HG02759 (cell line): Measurements from ENCODE around the gene BCL2L12.

Source experiments
- ATAC-seq: cut with Tn5 transposase; IDR thresholded peaks from one replicate; pipeline ENCODE4 v1.9.1; 2021; ENCODE audit warnings: mild to moderate bottlenecking, moderate library complexity; ENCODE audit not compliant: unreplicated experiment

BCL2L12 gene

DNA sequence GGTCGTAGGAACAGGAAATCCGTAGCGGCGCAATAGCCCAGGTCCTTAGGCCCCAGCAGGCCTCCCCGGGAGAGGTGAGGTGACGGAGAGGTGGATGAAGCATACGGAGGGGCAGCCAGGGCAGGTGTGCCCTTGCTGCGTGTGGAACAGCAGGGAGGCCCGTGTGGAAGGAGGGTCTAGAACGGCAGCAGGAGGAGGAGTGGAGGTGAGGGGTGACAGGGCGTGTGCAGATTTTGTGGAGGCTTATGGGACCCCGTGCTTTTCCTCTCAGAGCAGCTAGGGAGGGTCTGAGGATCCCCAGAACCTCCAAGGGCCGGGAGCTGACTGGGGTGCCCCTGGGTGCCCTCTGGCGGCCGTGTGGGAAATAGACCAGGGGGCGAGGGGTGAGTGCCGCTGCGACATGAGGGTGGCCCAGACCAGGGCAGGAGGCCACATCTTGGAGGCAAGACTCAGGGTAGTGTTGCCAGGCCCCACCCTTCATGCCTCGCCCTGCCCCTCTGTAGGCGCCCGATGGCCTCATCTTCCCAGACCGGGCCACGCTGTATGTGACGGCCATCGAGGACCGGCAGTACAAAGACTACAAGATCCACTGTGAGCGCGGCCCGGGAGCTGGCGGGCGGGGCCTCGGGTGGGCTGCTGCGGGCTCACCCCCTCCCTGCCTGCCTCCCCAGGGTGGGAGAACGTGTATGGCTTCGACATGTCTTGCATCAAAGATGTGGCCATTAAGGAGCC is 18.7 kb downstream of the BCL2L12 start:
- ATAC-seq = no peak

DNA sequence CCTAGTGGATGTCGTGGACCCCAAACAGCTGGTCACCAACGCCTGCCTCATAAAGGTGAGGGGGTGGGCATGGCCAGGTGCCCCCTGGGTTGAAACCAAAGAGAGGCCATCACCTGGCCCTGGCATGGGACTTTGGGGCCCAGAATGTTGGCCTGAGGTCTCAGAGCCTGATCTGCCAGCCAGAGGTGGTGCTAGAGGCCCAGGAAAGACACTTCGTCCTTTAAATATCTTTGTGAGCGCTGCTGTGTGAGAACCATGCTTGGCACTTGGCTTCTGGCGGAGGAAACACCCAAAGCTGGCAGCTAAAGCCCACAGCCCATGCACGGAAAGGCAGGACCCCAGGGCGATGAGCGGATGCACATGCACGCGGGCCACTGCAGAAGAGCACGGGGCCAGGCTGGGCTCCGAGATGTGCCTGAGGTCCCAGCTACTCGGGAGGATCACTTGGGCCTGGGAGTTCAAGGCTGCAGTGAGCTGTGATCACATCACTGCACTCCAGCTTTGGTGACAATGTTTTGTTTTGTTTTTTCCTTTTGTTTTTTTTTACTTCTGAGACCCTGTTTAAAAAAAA is 19.3 kb downstream of the BCL2L12 start:
- no peak for ATAC-seq

GRCh38 chr19:49685845-49686332 is 20.2 kb downstream of the BCL2L12 start:
- ATAC-seq = no peak

GRCh38 chr19:49686503-49687088 is 20.9 kb downstream of the BCL2L12 start:
- ATAC-seq = no peak

DNA sequence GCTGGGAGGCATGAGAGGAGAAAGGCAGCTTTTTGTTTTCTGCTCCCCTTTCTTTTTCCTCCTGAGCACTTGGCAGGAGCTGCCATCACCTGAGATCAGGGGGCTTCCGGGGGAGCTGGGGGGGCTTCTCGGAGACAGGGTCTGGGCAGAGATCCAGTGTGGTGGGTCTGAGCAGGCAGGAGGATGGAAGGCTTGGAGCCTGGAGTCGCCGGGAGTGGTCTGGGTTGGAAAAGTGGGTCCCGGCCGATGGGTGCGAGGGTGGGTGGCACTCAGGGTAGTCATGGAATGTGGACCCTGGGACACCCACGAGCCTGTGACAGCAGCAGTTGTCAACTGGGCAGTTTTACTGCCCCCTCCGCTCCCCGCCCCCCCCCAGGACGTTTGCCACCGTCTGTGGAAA is 21.4 kb downstream of the BCL2L12 start:
- ATAC-seq = no peak

DNA sequence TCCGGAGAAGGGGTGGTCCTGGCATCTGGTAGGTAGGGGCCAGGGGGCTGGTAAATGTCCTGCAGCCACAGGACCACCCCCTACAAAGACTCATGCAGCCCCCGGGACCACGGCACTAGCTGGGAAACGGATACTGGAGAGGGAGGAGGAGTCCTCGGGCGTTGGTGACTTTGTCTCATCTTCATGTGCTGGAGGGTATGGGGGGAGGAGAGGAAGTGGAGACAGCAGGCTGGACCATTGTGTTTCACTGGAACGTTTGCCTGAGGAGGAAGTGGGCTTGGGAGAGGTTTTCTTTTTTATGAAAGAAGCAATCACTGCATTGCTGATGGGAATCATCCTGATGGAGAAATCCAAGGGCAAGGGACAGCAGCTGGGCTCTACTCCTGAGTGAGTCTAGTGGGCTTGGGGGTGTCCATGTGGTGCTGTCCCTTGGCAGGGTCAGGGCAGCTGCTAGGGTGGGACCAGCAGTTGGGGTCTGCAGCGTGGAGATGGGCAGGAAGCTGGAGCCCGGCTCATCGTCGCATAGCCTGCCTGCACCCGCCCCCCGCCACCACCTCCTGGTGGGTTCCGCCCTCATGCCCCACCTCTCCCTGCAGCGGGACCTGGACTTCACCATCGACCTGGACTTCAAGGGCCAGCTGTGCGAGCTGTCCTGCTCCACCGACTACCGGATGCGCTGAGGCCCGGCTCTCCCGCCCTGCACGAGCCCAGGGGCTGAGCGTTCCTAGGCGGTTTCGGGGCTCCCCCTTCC is 22.0 kb downstream of the BCL2L12 start:
- ATAC-seq = no peak

DNA sequence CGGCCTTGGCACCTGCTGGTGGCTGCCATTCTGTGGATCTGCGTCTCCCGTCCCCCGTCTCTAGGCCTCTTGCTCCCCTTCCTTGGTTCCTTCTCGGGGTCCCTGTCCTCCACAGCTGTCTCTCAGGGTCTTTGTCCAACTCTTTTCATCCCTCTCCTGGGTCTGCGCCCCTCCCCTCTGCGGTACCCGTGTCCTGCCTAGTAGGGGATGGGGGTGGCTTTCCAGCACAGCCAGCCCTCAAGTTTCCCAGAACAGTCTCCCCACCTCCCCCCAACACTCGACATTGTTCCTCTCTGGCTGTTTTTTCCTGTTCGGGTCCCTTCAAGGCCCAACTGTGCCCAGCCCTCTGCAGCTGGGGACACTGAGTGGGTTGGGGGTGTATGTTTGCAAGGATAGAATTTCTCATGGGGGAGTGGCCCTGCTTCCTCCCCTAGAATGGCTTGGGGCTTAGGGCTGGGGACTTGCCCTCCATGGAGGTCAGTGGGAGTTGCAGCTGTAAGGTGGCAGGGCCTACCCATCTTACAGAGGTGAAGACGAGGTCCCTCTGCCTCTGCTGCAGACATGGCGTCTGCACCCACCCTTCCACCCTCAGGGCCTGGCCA is 22.9 kb downstream of the BCL2L12 start:
- ATAC-seq = no peak

DNA sequence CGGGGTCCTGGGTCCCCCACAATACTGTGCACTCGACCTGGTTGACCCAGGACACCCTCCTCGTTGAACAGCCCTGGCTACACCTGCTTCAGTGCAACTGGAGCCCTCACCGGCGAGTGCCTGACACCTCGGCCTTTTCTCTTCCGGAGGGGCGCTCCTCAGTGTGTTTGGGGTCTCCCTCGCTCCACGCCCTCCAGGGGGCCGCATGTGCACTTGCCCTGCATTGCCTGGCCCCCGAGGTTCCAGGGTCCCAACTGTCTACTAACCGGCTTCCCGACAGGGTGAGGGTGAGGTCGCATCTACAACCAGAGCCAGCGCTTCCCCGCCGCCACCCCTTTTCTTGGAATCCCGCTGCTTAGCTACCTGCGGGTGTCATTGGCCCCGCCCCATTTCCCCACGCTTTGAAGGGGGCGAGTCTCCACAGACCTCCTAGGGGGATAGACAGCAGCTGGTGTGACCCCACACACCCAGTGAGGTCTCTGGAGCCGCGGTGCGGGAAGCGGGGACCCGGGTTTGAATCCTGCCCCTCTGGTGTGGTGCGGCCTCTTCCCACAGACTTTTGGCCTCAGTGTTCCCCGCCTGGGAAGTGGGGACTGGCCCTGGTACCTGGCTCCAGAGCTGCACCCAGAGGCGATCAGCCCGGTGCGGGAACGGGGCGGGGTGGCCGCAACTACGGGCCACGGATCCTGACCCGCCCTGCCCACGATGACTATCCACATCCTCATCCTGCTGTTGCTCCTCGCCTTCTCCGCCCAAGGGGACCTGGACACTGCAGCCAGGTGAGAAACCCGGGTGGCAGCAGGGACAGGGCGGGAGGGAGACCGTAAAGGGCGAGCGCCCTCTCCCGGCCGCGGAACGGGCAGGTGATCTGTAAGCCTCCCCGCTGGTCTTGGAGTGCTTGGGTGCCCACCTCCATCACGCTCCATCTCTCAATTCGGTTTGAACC is 23.7 kb downstream of the BCL2L12 start, which contains the start of gene ADM5:
Gene ADM5, plus strand, starts transcription at position 462 of the 946 bp plus-strand sequence. Its CDS starts 244 bp downstream, at position 706.
- ATAC-seq = no peak

DNA sequence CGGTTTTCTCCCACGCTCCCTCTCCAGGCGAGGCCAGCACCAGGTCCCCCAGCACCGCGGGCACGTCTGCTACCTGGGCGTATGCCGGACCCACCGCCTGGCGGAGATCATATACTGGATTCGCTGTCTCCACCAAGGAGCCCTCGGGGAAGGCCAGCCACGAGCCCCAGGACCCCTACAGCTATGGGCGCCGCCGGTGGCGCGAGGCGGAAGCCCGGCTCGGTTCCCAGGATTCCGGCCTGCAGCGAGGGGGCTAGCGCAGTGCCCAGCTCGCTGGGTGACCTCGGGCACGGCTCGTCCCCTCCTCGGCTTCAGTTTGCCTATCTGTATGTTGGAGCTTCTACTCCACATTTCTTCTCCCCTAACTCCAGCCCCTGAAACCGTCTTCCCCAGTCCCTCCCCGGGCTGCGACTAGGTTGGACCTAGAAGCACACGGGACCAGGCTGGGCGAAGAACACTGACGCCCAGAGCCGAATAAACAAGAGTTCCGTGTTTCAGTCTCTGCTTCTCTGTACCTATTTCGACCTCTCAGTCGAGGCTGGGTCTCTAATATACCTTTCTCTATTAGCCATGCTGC is 24.4 kb downstream of the BCL2L12 start:
- ATAC-seq = no peak

- ATAC-seq = no peak
Measured at GRCh38 chr19:49690656-49691242, 25.0 kb downstream of the BCL2L12 start, which contains the start of gene CPT1C. TSS of gene CPT1C (plus strand) at chr19:49691116. CDS start at chr19:49692253, 1,137 bp downstream.

- ATAC-seq = no peak
Measured at GRCh38 chr19:49691243-49692146, 25.8 kb downstream of the BCL2L12 start.

DNA sequence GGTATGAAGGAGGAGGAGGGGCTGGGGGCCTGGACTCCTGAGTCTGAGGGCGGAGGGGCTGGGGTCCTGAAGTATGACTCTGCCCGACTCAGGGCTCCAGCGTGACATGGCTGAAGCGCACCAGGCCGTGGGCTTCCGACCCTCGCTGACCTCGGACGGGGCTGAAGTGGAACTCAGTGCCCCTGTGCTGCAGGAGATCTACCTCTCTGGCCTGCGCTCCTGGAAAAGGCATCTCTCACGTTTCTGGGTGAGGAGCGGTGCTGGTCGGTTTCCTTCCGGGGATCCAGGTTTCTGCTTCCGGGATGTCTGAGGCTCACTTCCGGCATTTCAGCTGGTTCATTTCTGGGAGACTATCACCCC is 26.4 kb downstream of the BCL2L12 start:
- no peak for ATAC-seq

DNA sequence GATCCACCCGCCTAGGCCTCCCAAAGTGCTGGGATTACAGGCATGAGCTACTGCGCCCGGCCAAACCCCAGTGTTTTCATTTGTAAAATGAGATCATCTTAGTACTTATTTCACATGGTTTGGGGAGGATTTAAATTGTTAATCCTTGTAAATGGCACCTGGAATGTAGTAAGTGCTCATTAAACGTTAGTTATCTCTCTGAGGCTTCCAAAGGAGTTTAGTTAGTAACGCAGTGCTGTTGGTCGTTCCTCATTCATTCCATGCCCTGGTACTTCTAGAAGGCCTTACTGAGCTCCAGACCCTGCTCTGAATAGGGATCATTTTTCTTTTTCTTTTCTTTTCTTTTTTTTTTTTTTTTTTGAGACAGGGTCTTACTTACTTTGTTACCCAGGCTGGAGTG is 30.4 kb downstream of the BCL2L12 start:
- ATAC-seq = no peak

DNA sequence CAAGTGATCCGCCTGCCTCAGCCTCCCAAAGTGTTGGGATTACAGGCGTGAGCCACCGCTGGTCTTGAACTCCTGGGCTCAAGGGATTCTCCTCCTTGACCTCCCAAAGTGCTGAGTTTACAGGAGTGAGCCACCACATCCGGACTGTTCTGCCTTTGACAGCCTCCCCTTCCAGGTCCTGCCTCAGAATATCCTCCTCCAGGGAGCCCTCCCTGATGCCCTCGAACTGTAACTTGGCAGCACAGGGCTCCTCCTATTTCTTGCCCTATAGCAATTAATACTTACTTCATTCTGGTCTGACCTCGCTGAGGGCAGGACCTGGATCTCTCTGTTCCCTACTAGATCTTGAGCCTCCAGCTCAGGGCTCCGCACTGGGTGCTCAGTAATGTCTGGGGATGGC is 31.1 kb downstream of the BCL2L12 start:
- no peak for ATAC-seq

DNA sequence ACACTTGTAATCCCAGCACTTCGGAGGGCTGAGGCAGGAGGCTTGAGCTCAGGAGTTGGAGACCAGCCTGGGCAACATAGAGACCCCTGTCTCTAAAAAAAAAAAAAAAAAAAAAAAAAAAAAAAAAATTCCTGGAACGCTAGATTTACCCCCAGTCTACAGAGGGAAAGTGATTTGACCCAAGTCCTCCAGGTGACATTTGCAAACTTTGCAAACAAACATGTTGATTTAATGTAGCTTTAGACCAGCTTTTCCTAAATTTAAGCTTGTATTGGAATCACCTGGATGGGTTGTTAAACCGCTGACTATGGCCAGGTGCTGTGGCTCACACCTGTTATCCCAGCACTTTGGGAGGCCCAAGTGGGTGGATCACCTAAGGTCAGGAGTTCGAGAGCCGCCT is 33.6 kb downstream of the BCL2L12 start:
- ATAC-seq = no peak

GRCh38 chr19:49700563-49700962 is 34.8 kb downstream of the BCL2L12 start:
- no peak for ATAC-seq

- no peak for ATAC-seq
Measured at GRCh38 chr19:49701271-49701786, 35.6 kb downstream of the BCL2L12 start.
